HUES6 (cell line): ENCODE measurements around the gene TMEM273.

Experiments
- H3K27ac ChIP-seq: 2 replicates; pipeline ENCODE4 v1.7.0; 2013; ENCODE audit warnings: low read depth, mild to moderate bottlenecking, low read length, inconsistent platforms
- H3K27me3 ChIP-seq: 2 replicates; pipeline ENCODE4 v1.6.1; 2013; ENCODE audit warnings: low read length; ENCODE audit not compliant: control insufficient read depth, insufficient read depth
- H3K36me3 ChIP-seq: 2 replicates; pipeline ENCODE4 v1.6.1; 2013; ENCODE audit warnings: low read length; ENCODE audit not compliant: control insufficient read depth, insufficient read depth
- H3K4me1 ChIP-seq: 2 replicates; pipeline ENCODE4 v1.6.1; 2013; ENCODE audit warnings: low read length; ENCODE audit not compliant: control insufficient read depth, insufficient read depth
- H3K4me3 ChIP-seq: 2 replicates; pipeline ENCODE4 v1.5.1; 2013; ENCODE audit warnings: low read depth, low read length
- H3K9ac ChIP-seq: one replicate; pipeline ENCODE4 v1.6.1; 2013; ENCODE audit warnings: mild to moderate bottlenecking, low read length
- H3K9me3 ChIP-seq: 2 replicates; pipeline ENCODE4 v1.6.1; 2013; ENCODE audit warnings: low read depth, low read length; ENCODE audit not compliant: control insufficient read depth, insufficient read depth

Gene TMEM273

DNA sequence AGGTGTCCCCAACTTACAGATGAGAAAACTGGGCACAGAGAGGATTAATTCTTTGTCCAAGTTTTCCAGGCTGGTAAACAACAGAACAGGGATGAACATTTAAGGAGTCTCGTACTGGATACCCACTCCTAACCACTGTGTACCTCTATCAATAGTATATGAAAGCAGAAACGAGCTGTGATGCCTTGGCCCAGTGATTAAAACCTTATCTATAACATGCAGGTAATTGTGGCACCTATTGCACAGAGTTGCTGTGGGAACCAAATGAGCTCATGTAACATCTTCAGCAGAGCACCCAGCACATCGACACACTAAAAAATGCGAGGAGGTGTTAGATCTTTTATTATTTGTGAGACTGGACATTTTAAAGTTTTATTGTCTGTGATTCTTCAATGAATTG is 1.6 kb downstream of the TMEM273 start:
- no peaks in the 10 kb centered on the region for H3K27me3 ChIP-seq
- H3K27ac ChIP-seq = no peak overlapping the region
- H3K9ac ChIP-seq = no peak overlapping the region
- H3K4me1 ChIP-seq = no peaks in the 10 kb centered on the region
- no peak overlapping the region for H3K4me3 ChIP-seq
- no peaks in the 10 kb centered on the region for H3K36me3 ChIP-seq
- H3K9me3 ChIP-seq = no peaks in the 10 kb centered on the region

DNA sequence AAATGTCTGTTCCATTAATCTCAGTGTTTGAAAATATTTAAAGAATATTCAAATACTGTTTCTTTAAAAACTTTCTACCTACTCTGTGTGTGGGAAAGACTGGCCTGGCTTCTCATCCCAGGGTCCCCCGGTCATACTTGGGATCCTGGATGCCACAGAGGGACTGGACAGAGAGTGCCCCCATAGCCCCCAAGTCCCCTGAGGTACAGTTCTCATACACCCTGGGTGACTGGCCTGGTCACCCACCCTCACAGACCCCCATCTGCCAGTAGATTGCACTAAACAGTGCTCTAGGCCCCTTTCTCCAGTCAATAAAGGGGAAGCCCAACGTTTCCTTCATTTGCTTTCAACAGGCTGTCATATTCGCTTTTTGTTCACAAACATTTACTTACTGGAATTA is 3.0 kb downstream of the TMEM273 start:
- Histone ChIP-seq H3K27me3 (no peaks in the 10 kb centered on the region), H3K9ac (no peak overlapping the region), H3K4me1 (no peaks in the 10 kb centered on the region), H3K4me3 (no peak overlapping the region), H3K27ac (no peak overlapping the region), H3K36me3 (no peaks in the 10 kb centered on the region), H3K9me3 (no peaks in the 10 kb centered on the region)

DNA sequence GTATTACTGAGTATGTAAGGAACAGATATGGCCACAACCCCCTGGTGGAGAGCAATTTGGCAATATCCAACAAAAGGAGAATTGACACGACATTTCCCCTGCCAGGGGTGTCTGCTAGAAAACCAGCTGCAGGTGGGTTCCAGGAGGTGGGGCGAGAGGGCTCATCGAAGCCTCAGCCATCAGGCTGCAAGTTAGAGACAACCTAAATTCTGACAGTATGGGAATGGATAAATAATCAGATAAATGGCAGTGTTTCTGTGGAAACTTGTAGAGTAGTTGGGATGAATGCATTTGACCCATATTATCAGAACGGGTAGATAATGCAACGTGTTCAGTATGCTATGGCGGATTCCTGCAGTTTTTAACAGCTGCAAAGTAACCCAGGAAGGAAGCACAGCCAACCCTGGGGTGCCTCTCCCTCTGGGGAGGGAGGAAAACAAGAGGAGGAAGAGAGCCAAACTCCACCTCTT is 3.5 kb downstream of the TMEM273 start:
- Histone ChIP-seq H3K9me3 (no peaks in the 10 kb centered on the region), H3K27ac (no peak overlapping the region), H3K9ac (no peak overlapping the region), H3K4me3 (no peak overlapping the region), H3K4me1 (no peaks in the 10 kb centered on the region), H3K36me3 (no peaks in the 10 kb centered on the region), H3K27me3 (no peaks in the 10 kb centered on the region)

DNA sequence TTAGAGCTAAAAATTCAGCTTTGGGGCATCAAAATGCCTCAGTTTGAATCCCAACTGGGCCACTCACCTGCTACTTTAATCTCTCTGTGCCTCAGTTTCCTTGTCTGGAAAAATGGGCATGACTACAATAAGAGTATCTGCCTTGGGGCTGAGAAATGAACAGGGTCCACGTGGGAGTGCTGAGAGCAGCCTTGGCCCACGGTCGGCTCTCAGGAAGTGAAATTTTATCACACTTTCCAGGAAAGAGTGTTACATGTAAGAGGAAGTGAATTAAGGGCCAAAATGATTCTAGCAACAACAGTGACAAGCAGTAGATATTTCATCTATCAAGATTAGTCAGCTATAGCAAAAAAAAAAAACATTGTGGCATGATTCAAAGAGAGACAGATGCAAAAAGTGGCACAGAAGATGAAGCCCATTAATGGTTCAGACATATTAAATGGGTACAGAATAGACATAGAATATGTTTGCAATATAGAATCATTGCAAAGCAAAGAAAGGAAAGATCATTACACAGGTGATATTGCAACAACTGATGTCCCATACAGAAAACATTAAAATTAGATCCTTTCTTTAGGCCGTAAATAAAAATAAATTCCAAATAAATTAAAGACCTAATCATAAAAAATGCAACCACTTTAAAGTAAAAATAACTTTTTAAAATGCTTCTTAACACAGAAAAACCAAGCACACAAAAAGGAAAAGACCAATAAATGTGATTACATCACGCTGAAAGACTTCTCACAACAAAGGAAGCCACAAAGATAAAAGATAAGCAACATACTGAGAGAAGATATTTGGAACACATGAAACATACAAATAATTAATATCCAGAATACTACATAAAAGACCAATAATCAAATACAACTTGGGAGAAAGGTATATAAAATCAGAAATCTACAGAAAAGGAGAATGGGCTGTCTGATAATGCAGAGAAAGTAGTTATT is 4.3 kb downstream of the TMEM273 start:
- no peaks in the 10 kb centered on the region for H3K9me3 ChIP-seq
- H3K9ac ChIP-seq = no peak overlapping the region
- no peaks in the 10 kb centered on the region for H3K36me3 ChIP-seq
- H3K27ac ChIP-seq = no peak overlapping the region
- no peaks in the 10 kb centered on the region for H3K27me3 ChIP-seq
- H3K4me1 ChIP-seq = no peaks in the 10 kb centered on the region
- H3K4me3 ChIP-seq = no peak overlapping the region

DNA sequence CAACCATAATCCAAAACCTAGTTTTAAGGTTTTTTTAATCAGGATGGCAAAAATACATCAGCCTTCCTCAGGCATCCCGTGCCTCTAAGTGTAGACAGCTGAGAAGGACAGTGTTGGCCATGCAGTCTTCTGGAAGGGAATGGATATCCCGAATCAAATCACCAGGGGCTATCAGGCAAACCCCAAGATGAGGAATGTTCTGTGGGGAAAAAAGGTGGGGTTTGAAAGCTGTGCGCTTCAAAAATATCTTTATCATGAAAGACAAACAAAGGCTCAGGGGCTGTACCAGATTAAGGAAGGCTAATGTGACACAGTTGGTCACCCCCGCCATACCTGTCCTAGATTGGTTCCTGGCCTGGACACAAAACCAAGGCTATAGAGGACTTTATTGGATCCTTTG is 5.4 kb downstream of the TMEM273 start:
- H3K27me3 ChIP-seq = no peaks in the 10 kb centered on the region
- H3K4me1 ChIP-seq = no peaks in the 10 kb centered on the region
- H3K4me3 ChIP-seq = no peak overlapping the region
- H3K27ac ChIP-seq = no peak overlapping the region
- no peaks in the 10 kb centered on the region for H3K36me3 ChIP-seq
- no peaks in the 10 kb centered on the region for H3K9me3 ChIP-seq
- no peak overlapping the region for H3K9ac ChIP-seq

DNA sequence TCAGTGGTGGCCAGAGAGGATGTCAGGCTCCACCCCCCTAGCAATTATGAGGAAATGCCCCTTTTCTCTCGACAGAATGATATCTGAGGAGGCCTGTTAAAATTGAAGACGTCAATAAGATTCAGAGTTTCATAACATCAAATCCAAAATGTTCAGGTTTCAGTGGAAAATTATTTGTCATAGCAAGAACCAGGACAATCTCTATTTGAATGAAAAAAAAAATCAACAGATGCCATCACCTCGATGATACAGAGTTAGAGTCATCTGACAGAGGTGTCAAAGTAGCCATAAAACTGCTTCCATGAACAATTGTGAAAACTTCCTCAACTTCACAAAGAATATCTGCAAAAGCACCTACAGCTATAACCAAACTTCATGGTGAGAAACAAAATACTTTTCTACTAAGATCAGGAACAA is 7.7 kb downstream of the TMEM273 start:
- Histone ChIP-seq H3K36me3 (no peaks in the 10 kb centered on the region), H3K9ac (no peak overlapping the region), H3K27me3 (no peaks in the 10 kb centered on the region), H3K4me1 (no peaks in the 10 kb centered on the region), H3K9me3 (no peaks in the 10 kb centered on the region), H3K4me3 (no peak overlapping the region), H3K27ac (no peak overlapping the region)

DNA sequence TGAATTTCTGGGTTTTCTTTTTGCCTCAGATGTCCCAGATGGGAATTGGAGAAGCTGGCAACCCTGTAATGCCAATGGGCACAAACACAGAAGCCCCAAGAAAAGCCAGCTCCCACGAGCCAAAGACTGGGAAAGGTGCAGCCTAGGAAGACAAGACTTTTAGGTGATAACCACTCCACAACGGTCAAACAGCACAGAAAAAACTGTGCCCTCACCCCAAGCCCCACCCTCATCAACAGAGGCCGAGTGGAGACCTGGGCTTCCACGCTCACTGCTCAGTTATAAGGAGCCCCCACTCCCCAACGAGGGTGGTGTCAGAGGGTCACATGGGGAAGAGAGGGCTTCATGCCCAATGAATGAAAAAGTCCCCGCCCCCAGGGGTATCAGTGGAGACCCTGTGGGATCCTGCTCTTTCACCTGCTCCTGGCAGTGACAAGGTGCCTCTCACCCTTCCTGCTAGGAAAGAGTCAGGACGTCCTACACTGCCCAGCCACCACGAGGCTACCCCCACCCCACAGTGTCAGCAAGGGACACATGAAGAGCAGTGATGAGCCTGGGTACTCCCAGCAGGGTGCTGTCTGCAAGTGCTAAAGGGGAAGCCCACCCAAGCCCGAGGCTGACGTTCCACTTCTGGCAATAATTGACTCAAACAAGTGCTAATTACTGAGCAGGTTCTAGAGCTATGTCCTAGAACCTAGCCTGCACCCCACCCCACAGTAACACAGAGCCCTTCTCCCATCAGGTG is 8.3 kb downstream of the TMEM273 start:
- no peak overlapping the region for H3K4me3 ChIP-seq
- 0 out of 2 replicates have a peak, but pooled peaks cover 4% of the 10 kb centered on the region for H3K4me1 ChIP-seq
- no peaks in the 10 kb centered on the region for H3K36me3 ChIP-seq
- H3K27ac ChIP-seq = no peak overlapping the region
- H3K9me3 ChIP-seq = no peaks in the 10 kb centered on the region
- H3K27me3 ChIP-seq = no peaks in the 10 kb centered on the region
- no peak overlapping the region for H3K9ac ChIP-seq

DNA sequence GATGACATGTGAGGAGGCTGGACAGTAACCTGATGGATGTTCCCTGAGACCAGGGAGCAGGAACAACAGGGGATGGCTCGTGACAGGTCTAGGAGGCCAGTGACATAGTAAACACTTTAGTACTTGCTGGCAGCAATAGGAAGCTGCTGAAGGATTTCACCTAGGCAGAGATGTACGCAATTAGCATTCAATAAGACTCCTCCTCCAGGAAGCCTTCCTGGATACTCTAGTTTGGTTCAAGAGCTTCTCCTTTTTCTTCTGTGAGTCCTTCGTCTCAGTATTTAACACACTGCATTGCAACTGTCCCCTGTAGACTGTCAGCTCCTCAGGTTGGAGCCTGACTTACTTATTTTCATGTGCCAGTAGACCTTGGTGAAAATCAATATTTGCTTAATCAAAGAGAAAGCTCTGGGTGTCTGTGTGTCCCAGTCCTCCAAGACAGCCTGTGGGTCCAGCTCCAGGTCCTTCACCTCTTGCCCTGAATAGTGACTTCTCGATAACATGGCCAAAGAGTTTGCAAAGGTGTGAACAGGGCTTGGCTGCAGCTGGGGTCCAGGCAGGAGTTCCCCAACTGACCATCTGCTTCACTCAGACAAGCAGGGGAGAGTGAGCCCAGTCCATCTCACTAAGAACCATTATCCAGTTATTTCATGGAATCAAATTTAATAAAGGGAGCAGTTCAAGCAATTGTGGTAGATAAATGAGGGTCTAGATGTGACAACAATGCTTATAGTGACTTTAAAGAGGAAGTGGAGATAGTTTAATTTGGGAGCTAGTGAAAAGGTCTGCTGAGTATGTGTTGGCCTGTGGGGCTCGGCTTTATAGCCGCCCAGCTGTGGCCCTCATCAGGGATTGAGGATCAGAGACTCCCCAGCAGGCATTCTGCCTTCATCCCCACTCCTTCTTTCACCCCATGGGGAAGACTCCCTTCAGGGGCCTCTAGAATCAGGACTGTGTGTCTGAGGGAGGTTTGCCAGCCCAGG is 9.4 kb downstream of the TMEM273 start:
- Histone ChIP-seq H3K4me1 (0 out of 2 replicates have a peak, but pooled peaks cover 4% of the 10 kb centered on the region), H3K27ac (no peak overlapping the region), H3K9me3 (no peaks in the 10 kb centered on the region), H3K36me3 (no peaks in the 10 kb centered on the region), H3K9ac (no peak overlapping the region), H3K4me3 (no peak overlapping the region), H3K27me3 (no peaks in the 10 kb centered on the region)

DNA sequence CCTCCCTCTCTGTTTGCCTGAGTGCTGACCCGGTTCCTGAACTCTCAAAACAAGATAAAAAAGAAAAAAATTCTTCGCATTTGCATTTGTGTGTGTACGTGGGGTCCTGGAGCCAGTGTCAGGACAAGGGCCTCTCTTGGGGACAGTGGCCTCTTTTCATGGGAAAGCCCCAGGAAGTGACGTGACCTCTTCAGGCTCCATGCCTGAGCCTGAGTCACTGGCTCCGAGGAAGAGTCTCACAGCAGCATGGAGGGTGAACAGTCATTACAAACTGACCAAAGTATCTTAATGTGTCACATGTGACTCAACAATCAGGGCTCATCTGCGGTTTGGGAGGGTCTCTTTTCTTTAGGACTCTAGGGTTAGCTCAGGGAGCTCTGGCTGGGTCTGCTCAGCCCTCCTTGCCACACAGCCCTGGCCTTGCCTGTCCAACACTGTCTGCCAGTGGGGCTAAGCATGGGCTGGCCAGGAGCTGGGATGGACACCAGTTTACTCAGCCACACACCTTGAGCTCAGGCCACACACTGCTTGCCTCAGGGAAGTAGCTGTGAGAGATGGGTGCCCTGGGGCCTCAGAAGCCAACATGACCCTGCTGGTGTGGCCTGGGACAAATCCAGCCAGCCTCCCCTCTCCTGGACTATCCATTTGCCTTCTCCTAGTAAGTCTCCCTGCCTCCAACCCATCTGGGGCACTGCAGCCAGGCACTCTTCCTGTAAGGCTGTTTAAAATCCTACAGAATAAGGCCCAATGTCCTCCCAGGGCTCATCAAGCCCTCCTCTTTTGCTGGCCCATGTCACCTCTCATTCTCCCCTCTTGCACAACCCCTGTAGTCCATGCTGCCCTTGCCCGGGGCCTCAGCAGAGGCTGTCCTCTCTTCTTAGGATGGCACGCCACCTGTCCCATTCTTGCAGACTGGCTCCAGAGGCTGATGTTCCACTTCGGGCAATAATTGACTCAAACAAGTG is 10.5 kb downstream of the TMEM273 start:
- H3K27ac ChIP-seq = no peak overlapping the region
- no peaks in the 10 kb centered on the region for H3K9me3 ChIP-seq
- H3K36me3 ChIP-seq = no peaks in the 10 kb centered on the region
- H3K27me3 ChIP-seq = no peaks in the 10 kb centered on the region
- no peak overlapping the region for H3K4me3 ChIP-seq
- H3K4me1 ChIP-seq = 0 out of 2 replicates have a peak, but pooled peaks cover 4% of the 10 kb centered on the region
- H3K9ac ChIP-seq = no peak overlapping the region
